ENCODE results near the gene PSMD13.
"Not testable (repeated sequence)": the region's sequence is repeated elsewhere in the genome, so short reads cannot be mapped to it uniquely, and the experiment has no call there.

GRCh38 chr11:268716-269145 is 32.0 kb downstream of the PSMD13 start:
- not testable (repeated sequence) for TF ChIP-seq POLR2A, POLR2AphosphoS5 (IDR thresholded peaks at IDR 0.05; ENCODE audit: low read depth, low read length)

Data from GM12892 (cell line).